ENCODE data around the gene PTPRM.

DNA sequence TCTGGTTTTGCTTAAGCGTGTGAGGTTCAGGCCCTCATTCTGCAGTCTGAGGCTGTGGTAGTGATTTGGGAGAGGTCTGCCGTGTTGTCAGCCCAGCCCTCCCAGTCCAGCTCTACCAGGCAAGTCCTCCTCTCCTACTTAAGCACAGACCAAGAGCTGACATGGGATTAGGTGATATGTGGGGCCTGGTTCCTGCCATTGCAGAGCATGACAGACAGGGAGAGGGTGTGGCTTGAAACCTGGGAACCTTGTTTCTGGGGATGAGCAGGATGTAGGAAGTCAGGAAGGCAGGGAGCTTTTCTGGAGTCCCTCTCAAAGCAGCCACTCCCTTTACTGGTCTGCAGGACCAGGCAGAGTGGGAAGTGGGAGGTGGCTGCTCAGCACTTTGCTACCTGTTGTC, 38.6 kb downstream of the PTPRM start:
- TF ChIP-seq EZH2 (IDR thresholded peaks at IDR 0.05; ENCODE audit: borderline replicate concordance, low read depth, low read length, severe bottlenecking), result no peak
- TF ChIP-seq, protein P1, sequence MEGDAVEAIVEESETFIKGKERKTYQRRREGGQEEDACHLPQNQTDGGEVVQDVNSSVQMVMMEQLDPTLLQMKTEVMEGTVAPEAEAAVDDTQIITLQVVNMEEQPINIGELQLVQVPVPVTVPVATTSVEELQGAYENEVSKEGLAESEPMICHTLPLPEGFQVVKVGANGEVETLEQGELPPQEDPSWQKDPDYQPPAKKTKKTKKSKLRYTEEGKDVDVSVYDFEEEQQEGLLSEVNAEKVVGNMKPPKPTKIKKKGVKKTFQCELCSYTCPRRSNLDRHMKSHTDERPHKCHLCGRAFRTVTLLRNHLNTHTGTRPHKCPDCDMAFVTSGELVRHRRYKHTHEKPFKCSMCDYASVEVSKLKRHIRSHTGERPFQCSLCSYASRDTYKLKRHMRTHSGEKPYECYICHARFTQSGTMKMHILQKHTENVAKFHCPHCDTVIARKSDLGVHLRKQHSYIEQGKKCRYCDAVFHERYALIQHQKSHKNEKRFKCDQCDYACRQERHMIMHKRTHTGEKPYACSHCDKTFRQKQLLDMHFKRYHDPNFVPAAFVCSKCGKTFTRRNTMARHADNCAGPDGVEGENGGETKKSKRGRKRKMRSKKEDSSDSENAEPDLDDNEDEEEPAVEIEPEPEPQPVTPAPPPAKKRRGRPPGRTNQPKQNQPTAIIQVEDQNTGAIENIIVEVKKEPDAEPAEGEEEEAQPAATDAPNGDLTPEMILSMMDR (IDR thresholded peaks at IDR 0.05; ENCODE audit: borderline replicate concordance, extremely low read depth, low read length, poor library complexity, severe bottlenecking), result no peak

Data from DND-41 (cell line).